Psoas muscle (tissue), 8 donors: ENCODE results near the gene SLC29A1. TPM values are rescaled to one million over a fixed set of nuclear protein-coding genes. Genes with fewer than 3 reads are reported as not detected.

Experiments
- ATAC-seq, 4 donors: fragments of 200-7000 bp; cut with Tn5 transposase; one replicate each; pipeline ENCODE4 v1.9.1; 2020; ENCODE audit warnings: moderate library complexity in 3 of 4, mild to moderate bottlenecking in 2 of 4
- DNase-seq, 2 donors: peaks; one replicate each; pipeline ENCODE4 v3.0.0-alpha.2; 2020
- H3K27ac ChIP-seq: fragments of 200-600 bp; one replicate; pipeline ENCODE4 v1.8.0; 2022
- H3K27me3 ChIP-seq, 3 donors: fragments of 200-600 bp in 1 of 3; one replicate each; pipeline versions ENCODE4 v1.6.1 to v1.8.0; 2013 to 2022; ENCODE audit warnings: low read length in 2 of 3, mild to moderate bottlenecking in 2 of 3, moderate library complexity in 1 of 3; ENCODE audit not compliant: insufficient read depth in 3 of 3
- H3K36me3 ChIP-seq, 2 donors: fragments of 200-600 bp in 1 of 2; one replicate each; pipeline versions ENCODE4 v1.6.1 to v1.8.0; 2013 to 2022; ENCODE audit warnings: low read depth in 1 of 2, mild to moderate bottlenecking in 1 of 2, moderate library complexity in 1 of 2; ENCODE audit not compliant: insufficient read depth in 1 of 2
- H3K4me1 ChIP-seq: fragments of 200-600 bp; one replicate; pipeline ENCODE4 v1.8.0; 2022
- H3K4me3 ChIP-seq: fragments of 200-600 bp; one replicate; pipeline ENCODE4 v1.8.0; 2022; ENCODE audit warnings: mild to moderate bottlenecking
- H3K9me3 ChIP-seq: fragments of 200-600 bp; one replicate; pipeline ENCODE4 v1.8.0; 2022
- WGBS, 3 donors: extraction: QIAGEN DNeasy Blood & Tissue Kit; methylation state at CpG; one replicate each; pipeline versions ENCODE4 v1.1.6 to v1.1.7; 2013; 5-methylcytosine and 5-hydroxymethylcytosine counted together
- intact Hi-C, 2 donors: fragments of 100-400 bp; cut with DNase I; formaldehyde crosslinking; loops; one replicate each; pipeline versions ENCODE4 v1.11.0 to v1.14.2; 2022
- polyA plus RNA-seq, 3 donors: library from polyadenylated mRNA; stranded (reverse); fragments of 200-250 nt; gene quantifications; one replicate each; pipeline ENCODE4 v1.2.3, GENCODE V29; 2013
- total RNA-seq, 4 donors: library from RNA; stranded (reverse); fragmentation: NEBNext Ultra II Directional in 2 of 4; extraction: Animal tissue kit (Norgen Biotek cat#: 25700) in 2 of 4; gene quantifications; one replicate each; pipeline versions ENCODE4 v1.2.1 to v1.2.4, GENCODE V29; 2021 to 2023
- TF ChIP-seq, protein P1 (sequence below): fragments of 200-600 bp; IDR thresholded peaks from one replicate; pipeline ENCODE4 v1.8.0; 2022; ENCODE audit warnings: antibody characterized with exemption
- donor health status: healthy with polysubstance abuse.
- donor health status: DM: no; HTN: no; CAD: no; lungs with moderate emphysema.
- donor health status: Bipolar disorder and iron deficiency.
- donor health status: healthy.
- donor health status: DM: yes; HTN: yes; CAD: no.
- donor health status: DM: no; HTN: no; CAD: no.
- donor health status: DM: no; HTN: no; CAD: no.
- donor health status: DM: yes; HTN: yes; CAD: no.

SLC29A1 gene
- total and polyA plus RNA-seq, 7 donors: 29.1 to 80.7 (median 39.7) TPM

DNA sequence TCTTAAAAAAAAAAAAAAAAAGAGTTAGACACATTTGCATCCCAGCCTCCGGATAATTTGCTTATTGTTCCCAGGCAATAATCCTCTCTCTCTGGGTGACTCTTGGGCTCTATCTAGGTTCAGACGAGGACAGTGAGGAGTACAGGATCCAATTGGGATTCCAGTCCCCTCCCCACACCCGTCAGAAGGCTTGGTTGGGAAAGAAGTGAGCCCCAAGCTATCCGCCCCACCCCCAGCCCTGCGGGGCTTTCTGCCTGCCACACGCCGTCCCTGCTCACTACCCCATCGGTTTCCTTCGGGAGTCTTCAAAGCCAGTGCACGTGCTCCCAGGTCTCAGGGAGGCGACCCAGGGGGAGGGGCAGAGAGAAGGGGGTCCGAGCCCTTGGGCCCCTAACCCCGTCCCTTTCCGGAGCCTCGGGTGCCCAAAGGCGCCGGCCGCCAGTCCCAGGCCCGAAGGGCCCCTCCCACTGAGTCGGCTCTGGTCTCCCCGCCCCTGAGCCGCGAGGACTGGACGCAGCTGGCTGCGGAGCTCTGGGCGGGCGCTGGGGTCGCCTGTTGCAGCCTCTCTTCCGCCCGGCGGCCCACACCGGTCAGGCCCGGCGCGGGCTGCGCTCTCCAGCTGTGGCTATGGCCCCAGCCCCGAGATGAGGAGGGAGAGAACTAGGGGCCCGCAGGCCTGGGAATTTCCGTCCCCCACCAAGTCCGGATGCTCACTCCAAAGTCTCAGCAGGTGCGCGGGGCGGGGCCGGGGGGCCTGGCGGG lies 4.2 kb upstream of the SLC29A1 start:
- no peaks in the 10 kb centered on the region for H3K27me3 ChIP-seq
- intact Hi-C loops: loop anchor here in 1 of 2 donors (5.0 kb wide), 2 partner anchors 37 to 117 kb away; no protein-coding TSS in a partner anchor
- H3K4me1 ChIP-seq: peaks cover 45% of the 10 kb centered on the region
- DNase-seq: peak; percentile 87 to 90
- H3K36me3 ChIP-seq: no peaks in the 10 kb centered on the region
- peak; percentile 33 to 51 (median 42) for ATAC-seq
- H3K9me3 ChIP-seq: no peaks in the 10 kb centered on the region
- H3K4me3 ChIP-seq: peak overlapping the region; percentile 61
- WGBS, 3 donors: 8 to 12% (median 9%) methylated on average over 21 to 45 of the region's 45 CpGs
- TF ChIP-seq, protein P1, sequence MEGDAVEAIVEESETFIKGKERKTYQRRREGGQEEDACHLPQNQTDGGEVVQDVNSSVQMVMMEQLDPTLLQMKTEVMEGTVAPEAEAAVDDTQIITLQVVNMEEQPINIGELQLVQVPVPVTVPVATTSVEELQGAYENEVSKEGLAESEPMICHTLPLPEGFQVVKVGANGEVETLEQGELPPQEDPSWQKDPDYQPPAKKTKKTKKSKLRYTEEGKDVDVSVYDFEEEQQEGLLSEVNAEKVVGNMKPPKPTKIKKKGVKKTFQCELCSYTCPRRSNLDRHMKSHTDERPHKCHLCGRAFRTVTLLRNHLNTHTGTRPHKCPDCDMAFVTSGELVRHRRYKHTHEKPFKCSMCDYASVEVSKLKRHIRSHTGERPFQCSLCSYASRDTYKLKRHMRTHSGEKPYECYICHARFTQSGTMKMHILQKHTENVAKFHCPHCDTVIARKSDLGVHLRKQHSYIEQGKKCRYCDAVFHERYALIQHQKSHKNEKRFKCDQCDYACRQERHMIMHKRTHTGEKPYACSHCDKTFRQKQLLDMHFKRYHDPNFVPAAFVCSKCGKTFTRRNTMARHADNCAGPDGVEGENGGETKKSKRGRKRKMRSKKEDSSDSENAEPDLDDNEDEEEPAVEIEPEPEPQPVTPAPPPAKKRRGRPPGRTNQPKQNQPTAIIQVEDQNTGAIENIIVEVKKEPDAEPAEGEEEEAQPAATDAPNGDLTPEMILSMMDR: no peak
- H3K27ac ChIP-seq: peak overlapping the region; percentile 87

DNA sequence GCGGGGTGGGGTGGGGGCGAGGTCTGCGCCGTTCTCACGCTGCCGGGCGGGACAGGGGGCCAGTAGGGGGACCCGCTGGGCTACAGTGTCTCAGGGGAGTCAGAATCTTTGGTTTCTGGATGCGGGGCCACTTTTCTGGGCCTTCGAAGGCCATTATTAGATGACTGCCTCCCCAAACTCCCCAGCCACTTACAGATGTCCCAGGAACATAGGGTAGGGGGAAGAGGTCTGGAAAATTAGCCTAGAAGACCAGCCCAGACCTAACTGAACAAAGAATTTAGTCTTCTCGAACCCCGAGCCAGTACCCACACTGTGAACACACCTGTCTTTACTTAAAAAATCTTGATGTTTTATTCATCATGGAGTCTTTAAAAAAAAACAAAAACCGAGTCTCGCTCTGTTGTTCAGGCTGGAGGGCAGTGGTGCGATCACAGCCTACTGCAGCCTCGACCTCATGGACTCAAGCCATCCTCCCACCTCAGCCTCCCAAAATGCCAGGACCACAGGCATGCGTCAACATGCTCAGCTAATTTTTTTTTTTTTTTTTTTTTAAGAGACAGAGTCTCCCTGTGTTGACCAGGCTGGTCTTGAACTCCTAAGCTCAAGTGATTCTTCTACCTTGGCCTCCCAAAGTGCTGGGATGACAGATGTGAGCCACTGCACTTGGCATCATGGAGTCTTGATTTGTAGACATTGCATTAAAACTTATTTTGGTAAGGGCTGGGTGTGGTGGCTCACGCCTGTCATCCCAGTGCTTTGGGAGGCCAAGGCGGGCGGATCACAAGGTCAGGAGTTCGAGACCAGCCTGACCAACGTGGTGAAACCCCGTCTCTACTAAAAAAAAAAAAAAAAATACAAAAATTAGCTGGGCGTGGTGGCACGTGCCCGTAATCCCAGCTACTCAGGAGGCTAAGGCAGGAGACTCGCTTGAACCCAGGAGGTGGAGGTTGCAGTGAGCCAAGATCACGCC lies 3.3 kb upstream of the SLC29A1 start:
- peak overlapping the region; percentile 87 for H3K27ac ChIP-seq
- TF ChIP-seq, protein P1: no peak
- intact Hi-C loops: loop anchor here in 1 of 2 donors (5.0 kb wide), 2 partner anchors 38 to 118 kb away; no protein-coding TSS in a partner anchor
- peak overlapping the region; percentile 61 for H3K4me3 ChIP-seq
- H3K36me3 ChIP-seq: no peaks in the 10 kb centered on the region
- 54 to 62% (median 57%) methylated on average over 28 of the region's 28 CpGs for WGBS, 3 donors
- ATAC-seq (no peak), DNase-seq (no peak)
- no peaks in the 10 kb centered on the region for H3K9me3 ChIP-seq
- H3K27me3 ChIP-seq: no peaks in the 10 kb centered on the region
- H3K4me1 ChIP-seq: peaks cover 53% of the 10 kb centered on the region

DNA sequence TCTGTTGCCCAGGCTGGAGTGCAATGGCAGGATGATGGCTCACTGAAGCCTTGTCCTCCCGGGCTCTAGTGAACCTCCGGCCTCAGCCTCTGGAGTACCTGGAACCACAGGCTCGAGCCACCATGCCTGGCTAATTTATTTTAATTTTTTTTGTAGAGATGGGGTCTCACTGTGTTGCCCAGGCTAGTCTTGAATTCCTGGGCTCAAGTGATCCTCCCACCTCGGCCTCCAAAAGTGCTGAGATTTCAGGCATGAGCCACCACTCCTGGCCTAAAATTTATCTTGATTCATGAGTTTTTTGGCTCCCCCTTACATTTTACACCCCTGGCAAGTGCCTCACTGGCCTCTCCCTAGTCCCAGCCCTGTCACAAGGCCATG lies 2.5 kb upstream of the SLC29A1 start:
- H3K27ac ChIP-seq: peak overlapping the region; percentile 87
- intact Hi-C loops: no loop called here
- 65 to 78% (median 70%) methylated on average over 4 of the region's 4 CpGs for WGBS, 3 donors
- DNase-seq (no peak), ATAC-seq (no peak)
- no peaks in the 10 kb centered on the region for H3K9me3 ChIP-seq
- TF ChIP-seq, protein P1: no peak
- no peaks in the 10 kb centered on the region for H3K36me3 ChIP-seq
- peaks cover 60% of the 10 kb centered on the region for H3K4me1 ChIP-seq
- no peak overlapping the region for H3K4me3 ChIP-seq
- no peaks in the 10 kb centered on the region for H3K27me3 ChIP-seq

DNA sequence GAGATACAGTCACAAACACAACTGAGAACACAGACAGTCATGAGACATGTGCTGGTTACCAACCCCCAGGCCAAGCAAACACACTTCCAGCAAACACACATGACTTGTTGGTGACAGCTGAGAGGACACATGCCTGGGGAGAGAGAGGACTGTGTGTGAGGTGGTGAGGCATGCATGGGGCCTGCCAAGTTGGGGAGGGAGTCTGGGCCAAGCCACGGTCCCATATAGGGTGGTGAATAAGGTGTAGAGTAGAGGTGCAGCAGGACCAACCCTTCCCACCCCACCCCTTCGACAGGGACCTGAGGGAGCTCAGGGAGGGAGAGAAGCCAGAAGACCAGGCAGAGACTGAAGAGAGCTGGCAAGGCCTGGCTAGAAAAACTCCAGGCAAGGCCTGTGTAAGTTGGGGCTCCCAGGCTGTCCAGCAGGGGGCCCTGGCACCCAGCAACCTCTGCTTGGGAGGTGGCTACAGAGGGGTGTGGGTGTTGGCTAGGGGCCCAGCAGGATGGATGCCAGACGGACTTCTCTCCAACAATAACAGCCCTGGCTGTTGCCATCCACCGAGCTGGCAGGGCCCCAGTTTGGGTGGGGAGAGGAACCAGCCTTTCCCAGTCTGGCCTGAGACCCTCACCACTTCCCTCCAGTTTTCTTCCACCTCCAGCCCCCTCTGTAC lies 2.0 kb upstream of the SLC29A1 start:
- peak overlapping the region; percentile 87 for H3K27ac ChIP-seq
- H3K36me3 ChIP-seq: no peaks in the 10 kb centered on the region
- no peaks in the 10 kb centered on the region for H3K9me3 ChIP-seq
- ATAC-seq: peak; percentile 78 to 85 (median 84)
- peak overlapping the region; percentile 22 for H3K4me3 ChIP-seq
- 7 to 11% (median 7%) methylated on average over 4 of the region's 4 CpGs for whole genome bisulfite sequencing, 3 donors
- no peaks in the 10 kb centered on the region for H3K27me3 ChIP-seq
- TF ChIP-seq, protein P1: peak; percentile 53
- peak; percentile 90 to 94 for DNase-seq
- H3K4me1 ChIP-seq: peaks cover 61% of the 10 kb centered on the region
- intact Hi-C loops: no loop called here
